B cell (primary cell): Measurements from ENCODE around the gene EVC. TPM values are rescaled to one million over a fixed set of nuclear protein-coding genes. Genes with fewer than 3 reads are reported as not detected.

ENCODE experiments used
- ATAC-seq: fragments of 200-7000 bp; cut with Tn5 transposase; one replicate; pipeline ENCODE4 v1.10.0; 2021; ENCODE audit warnings: low read depth, mild to moderate bottlenecking, moderate number of reproducible peaks, moderate library complexity
- CTCF ChIA-PET: fragments of 350-600 bp; sonication (Branson Sonifier 250); formaldehyde crosslinking; loops from one replicate; lab custom pipeline; 2021; ENCODE audit warnings: antibody characterized with exemption, inconsistent platforms; lab: Charles Lee
- POLR2A ChIA-PET: fragments of 350-600 bp; sonication (Branson Sonifier 250); formaldehyde crosslinking; loops from one replicate; lab custom pipeline; 2021; ENCODE audit warnings: antibody characterized with exemption; lab: Charles Lee
- DNase-seq: peaks from one replicate; pipeline ENCODE4 v3.0.0; 2013
- H2AFZ ChIP-seq: 2 replicates; pipeline ENCODE4 v1.6.1; 2012; ENCODE audit warnings: mild to moderate bottlenecking, low read depth, low read length; ENCODE audit not compliant: insufficient read depth, poor library complexity, severe bottlenecking
- H3K27ac ChIP-seq, 2 donors: 1 replicate in 1 of 2; 2 replicates in 1 of 2; pipeline ENCODE4 v1.5.1; 2012 to 2013; ENCODE audit warnings: low read length in 2 of 2, mild to moderate bottlenecking in 2 of 2, moderate library complexity in 1 of 2
- H3K27me3 ChIP-seq, 4 experiments: fragments of 200-600 bp in 1 of 4; sonication (generic) in 1 of 4; replicated peaks in 1 of 4; 1 replicate in 2 of 4; 2 replicates in 2 of 4; pipeline versions ENCODE4 v1.6.1 to v1.7.0; 2013 to 2016; ENCODE audit warnings: low read length in 3 of 4, mild to moderate bottlenecking in 2 of 4, mixed read lengths in 1 of 4, moderate library complexity in 1 of 4; ENCODE audit not compliant: insufficient read depth in 4 of 4, control insufficient read depth in 3 of 4; ENCODE audit errors: control extremely low read depth in 1 of 4
- H3K36me3 ChIP-seq, 2 experiments: replicated peaks in 1 of 2; 1 replicate in 1 of 2; 2 replicates in 1 of 2; pipeline versions ENCODE4 v1.6.1 to v1.7.1; 2013; ENCODE audit warnings: low read length in 1 of 2; ENCODE audit not compliant: insufficient read depth in 2 of 2, control insufficient read depth in 1 of 2; ENCODE audit errors: control extremely low read depth in 1 of 2, extremely low read depth in 1 of 2
- H3K4me1 ChIP-seq, 2 donors: fragments of 200-600 bp in 1 of 2; sonication (generic) in 1 of 2; 1 replicate in 1 of 2; 2 replicates in 1 of 2; pipeline versions ENCODE4 v1.5.1 to v1.6.1; 2013 to 2017; ENCODE audit warnings: low read length in 2 of 2; ENCODE audit not compliant: control insufficient read depth in 2 of 2, insufficient read depth in 2 of 2
- H3K4me2 ChIP-seq: replicated peaks from 2 replicates; pipeline ENCODE3; 2012; ENCODE audit warnings: mild to moderate bottlenecking, low read depth, low read length; ENCODE audit not compliant: poor library complexity, severe bottlenecking
- H3K4me3 ChIP-seq, 5 experiments: fragments of 200-600 bp in 1 of 5; sonication (generic) in 1 of 5; 1 replicate in 3 of 5; 2 replicates in 2 of 5; pipeline versions ENCODE4 v1.5.1 to v1.7.0; 2011 to 2016; ENCODE audit warnings: low read length in 4 of 5, mild to moderate bottlenecking in 4 of 5, low read depth in 2 of 5, control low read depth in 1 of 5, moderate library complexity in 1 of 5; ENCODE audit not compliant: insufficient read depth in 1 of 5; ENCODE audit errors: control extremely low read depth in 1 of 5, extremely low read depth in 1 of 5
- H3K79me2 ChIP-seq: fragments of 200-600 bp; sonication (generic); one replicate; pipeline ENCODE4 v1.6.0; 2016; ENCODE audit warnings: low read length; ENCODE audit not compliant: control insufficient read depth, insufficient read depth
- H3K9ac ChIP-seq: fragments of 200-600 bp; sonication (generic); 2 replicates; pipeline ENCODE4 v1.6.1; 2017; ENCODE audit warnings: mild to moderate bottlenecking, low read length, moderate library complexity
- H3K9me3 ChIP-seq, 3 donors: one replicate each; pipeline versions ENCODE4 v1.6.1 to v1.7.1; 2013; ENCODE audit warnings: low read length in 2 of 3; ENCODE audit not compliant: control insufficient read depth in 2 of 3, insufficient read depth in 1 of 3; ENCODE audit errors: control extremely low read depth in 1 of 3
- H4K20me1 ChIP-seq: 2 replicates; pipeline ENCODE4 v1.6.0; 2012; ENCODE audit warnings: mild to moderate bottlenecking, low read length; ENCODE audit not compliant: insufficient read depth, control insufficient read depth, poor library complexity, severe bottlenecking
- H3K27ac Mint-ChIP-seq: one replicate; pipeline ENCODE4 v1.8.0; 2021; ENCODE audit warnings: mixed read lengths
- H3K27me3 Mint-ChIP-seq: one replicate; pipeline ENCODE4 v1.8.0; 2021; ENCODE audit warnings: mixed read lengths
- H3K4me1 Mint-ChIP-seq: one replicate; pipeline ENCODE4 v1.8.0; 2021; ENCODE audit warnings: mixed read lengths
- H3K4me3 Mint-ChIP-seq: one replicate; pipeline ENCODE4 v1.8.0; 2021; ENCODE audit warnings: mixed read lengths
- H3K9me3 Mint-ChIP-seq: one replicate; pipeline ENCODE4 v1.8.0; 2022; ENCODE audit warnings: mixed read lengths; ENCODE audit not compliant: insufficient read depth
- CTCF ChIP-seq: fragments of 200-600 bp; IDR thresholded peaks from one replicate; pipeline ENCODE4 v1.8.0; 2022; ENCODE audit warnings: antibody characterized with exemption, mild to moderate bottlenecking
- EZH2 ChIP-seq: IDR thresholded peaks from 2 replicates; pipeline ENCODE4 v1.6.1; 2012; ENCODE audit warnings: borderline replicate concordance, low read depth, mild to moderate bottlenecking, moderate library complexity, low read length; ENCODE audit not compliant: insufficient read depth, poor library complexity, severe bottlenecking
- WGBS: methylation state at CpG from one replicate; pipeline ENCODE4 v1.1.5; 2013; ENCODE audit warnings: missing lambda C conversion rate; ENCODE audit not compliant: insufficient coverage; 5-methylcytosine and 5-hydroxymethylcytosine counted together
- intact Hi-C: fragments of 100-400 bp; cut with micrococcal nuclease; formaldehyde crosslinking; loops from one replicate; pipeline ENCODE4 v1.10.0; 2022
- polyA plus RNA-seq: library from polyadenylated mRNA; depleted of rRNA; stranded (reverse); fragments of >200 nt; gene quantifications from 2 replicates; pipeline ENCODE4 v1.2.3, GENCODE V29; 2012
- total RNA-seq, 2 donors: library from RNA; stranded (reverse); fragments of 120-200 nt in 1 of 2; gene quantifications; 1 replicate in 1 of 2; 2 replicates in 1 of 2; pipeline versions ENCODE4 v1.2.3 to v1.2.4, GENCODE V29; 2013 to 2022

The EVC gene
- total and polyA plus RNA-seq, 2 donors (not counting 1 experiment from before 2014, with no cell fraction given), result 1.5 TPM; not detected in 1

- ChIA-PET CTCF (no interaction called here), POLR2A (no interaction called here)
- Histone ChIP-seq H3K79me2 (no peaks in the 10 kb centered on the region), H3K4me2 (no peak overlapping the region), H3K9me3 (peaks cover 0 to 9% (median 0%) of the 10 kb centered on the region in 3 donors), H3K4me1 (no peaks in the 10 kb centered on the region), H3K36me3 (no peaks in the 10 kb centered on the region), H3K9ac (no peak overlapping the region), H4K20me1 (no peaks in the 10 kb centered on the region), H3K27me3 (no peaks in the 10 kb centered on the region), H3K4me3 (no peak overlapping the region), H2AFZ (no peak overlapping the region), H3K27ac (no peak overlapping the region)
- Mint-ChIP-seq H3K9me3 (no peaks in the 10 kb centered on the region), H3K4me1 (no peaks in the 10 kb centered on the region), H3K27me3 (no peaks in the 10 kb centered on the region), H3K27ac (no peak overlapping the region), H3K4me3 (no peak overlapping the region)
- 99% methylated on average over 5 of the region's 11 CpGs for WGBS
- DNase-seq (no peak), ATAC-seq (no peak)
- intact Hi-C loops, result no loop called here
- TF ChIP-seq CTCF, result no peak
- no peak for TF ChIP-seq EZH2
Measured at GRCh38 chr4:5798946-5799345, 87.9 kb downstream of the EVC start.

- Mint-ChIP-seq H3K9me3 (no peaks in the 10 kb centered on the region), H3K4me3 (no peak overlapping the region), H3K27ac (no peak overlapping the region), H3K27me3 (no peaks in the 10 kb centered on the region), H3K4me1 (no peaks in the 10 kb centered on the region)
- Histone ChIP-seq H3K9me3 (peaks cover 0 to 9% (median 0%) of the 10 kb centered on the region in 3 donors), H4K20me1 (no peaks in the 10 kb centered on the region), H3K27ac (no peak overlapping the region), H3K36me3 (no peaks in the 10 kb centered on the region), H3K4me2 (no peak overlapping the region), H3K4me1 (no peaks in the 10 kb centered on the region), H3K79me2 (no peaks in the 10 kb centered on the region), H3K27me3 (no peaks in the 10 kb centered on the region), H2AFZ (no peak overlapping the region), H3K4me3 (no peak overlapping the region), H3K9ac (no peak overlapping the region)
- ChIA-PET CTCF (no interaction called here), POLR2A (no interaction called here)
- DNase-seq (no peak), ATAC-seq (no peak)
- 92% methylated on average over 11 of the region's 11 CpGs for WGBS
- TF ChIP-seq CTCF (no peak), EZH2 (no peak)
- intact Hi-C loops, result no loop called here
Measured at GRCh38 chr4:5799406-5799805, 88.4 kb downstream of the EVC start.
